Dendritic cell treated with granulocyte-macrophage colony-stimulating factor and Interleukin-4, amounts not matched to agents 40 ng/mL and 50 ng/mL, for 4 days (primary cell): ENCODE measurements around the gene NR3C2.
"Not testable (repeated sequence)": the region's sequence is repeated elsewhere in the genome, so short reads cannot be mapped to it uniquely, and the experiment has no call there.

ENCODE experiments used
- H3K27ac Mint-ChIP-seq: one replicate; pipeline ENCODE4 v1.8.0; 2022; ENCODE audit warnings: mild to moderate bottlenecking, mixed read lengths
- H3K27me3 Mint-ChIP-seq: one replicate; pipeline ENCODE4 v1.8.0; 2022; ENCODE audit warnings: mild to moderate bottlenecking, mixed read lengths
- H3K36me3 Mint-ChIP-seq: one replicate; pipeline ENCODE4 v1.8.0; 2022; ENCODE audit warnings: low read depth, mixed read lengths
- H3K4me1 Mint-ChIP-seq: one replicate; pipeline ENCODE4 v1.8.0; 2022; ENCODE audit warnings: low read depth, mixed read lengths
- H3K4me3 Mint-ChIP-seq: one replicate; pipeline ENCODE4 v1.8.0; 2022; ENCODE audit warnings: mild to moderate bottlenecking, moderate library complexity, mixed read lengths
- H3K9me3 Mint-ChIP-seq: one replicate; pipeline ENCODE4 v1.8.0; 2022; ENCODE audit warnings: mixed read lengths
- intact Hi-C: fragments of 100-400 bp; cut with micrococcal nuclease; formaldehyde crosslinking; loops from one replicate; pipeline ENCODE4 v1.15.0; 2022

NR3C2 gene

GRCh38 chr4:148214529-148215166 lies 227.6 kb downstream of the NR3C2 start:
- Mint-ChIP-seq H3K9me3 (no peaks in the 10 kb centered on the region), H3K4me3 (no peak overlapping the region), H3K36me3 (no peaks in the 10 kb centered on the region), H3K4me1 (peaks cover 7% of the 10 kb centered on the region), H3K27ac (no peak overlapping the region), H3K27me3 (no peaks in the 10 kb centered on the region)
- intact Hi-C loops: no loop called here

- Mint-ChIP-seq H3K27ac (no peak overlapping the region), H3K36me3 (no peaks in the 10 kb centered on the region), H3K27me3 (no peaks in the 10 kb centered on the region), H3K9me3 (no peaks in the 10 kb centered on the region), H3K4me3 (no peak overlapping the region), H3K4me1 (no peaks in the 10 kb centered on the region)
- intact Hi-C loops: no loop called here
Measured at GRCh38 chr4:148211533-148211932, 230.7 kb downstream of the NR3C2 start.

- no peak overlapping the region for H3K4me3 Mint-ChIP-seq
- no peak overlapping the region for H3K27ac Mint-ChIP-seq
Measured at GRCh38 chr4:148210661-148211060, 231.6 kb downstream of the NR3C2 start.

GRCh38 chr4:148207068-148207467 lies 235.1 kb downstream of the NR3C2 start:
- H3K4me3 Mint-ChIP-seq: no peak overlapping the region
- H3K9me3 Mint-ChIP-seq: no peaks in the 10 kb centered on the region
- intact Hi-C loops: no loop called here
- no peaks in the 10 kb centered on the region for H3K4me1 Mint-ChIP-seq
- H3K27me3 Mint-ChIP-seq: peaks cover 8% of the 10 kb centered on the region
- H3K36me3 Mint-ChIP-seq: no peaks in the 10 kb centered on the region
- H3K27ac Mint-ChIP-seq: no peak overlapping the region

More at GRCh38 chr4:148210661-148211060, 231.6 kb downstream of the NR3C2 start:
- Mint-ChIP-seq H3K27me3 (no peaks in the 10 kb centered on the region), H3K4me1 (no peaks in the 10 kb centered on the region), H3K9me3 (no peaks in the 10 kb centered on the region), H3K36me3 (no peaks in the 10 kb centered on the region)
- intact Hi-C loops: no loop called here

GRCh38 chr4:148205476-148205875 lies 236.7 kb downstream of the NR3C2 start:
- Mint-ChIP-seq H3K9me3 (no peaks in the 10 kb centered on the region), H3K27me3 (peaks cover 8% of the 10 kb centered on the region), H3K36me3 (no peaks in the 10 kb centered on the region), H3K4me1 (no peaks in the 10 kb centered on the region), H3K27ac (no peak overlapping the region), H3K4me3 (no peak overlapping the region)
- intact Hi-C loops: no loop called here

GRCh38 chr4:148204892-148205291 lies 237.3 kb downstream of the NR3C2 start:
- Mint-ChIP-seq H3K36me3 (no peaks in the 10 kb centered on the region), H3K4me3 (no peak overlapping the region), H3K27me3 (peaks cover 8% of the 10 kb centered on the region), H3K27ac (no peak overlapping the region), H3K4me1 (no peaks in the 10 kb centered on the region), H3K9me3 (no peaks in the 10 kb centered on the region)
- intact Hi-C loops: no loop called here

- peaks cover 8% of the 10 kb centered on the region for H3K27me3 Mint-ChIP-seq
- no peaks in the 10 kb centered on the region for H3K36me3 Mint-ChIP-seq
- no peak overlapping the region for H3K27ac Mint-ChIP-seq
- H3K4me3 Mint-ChIP-seq: no peak overlapping the region
- H3K9me3 Mint-ChIP-seq: no peaks in the 10 kb centered on the region
- no peaks in the 10 kb centered on the region for H3K4me1 Mint-ChIP-seq
- intact Hi-C loops: no loop called here
Measured at GRCh38 chr4:148204171-148204570, 238.0 kb downstream of the NR3C2 start.

- no peaks in the 10 kb centered on the region for H3K4me1 Mint-ChIP-seq
- H3K27me3 Mint-ChIP-seq: peaks cover 8% of the 10 kb centered on the region
- intact Hi-C loops: no loop called here
- no peaks in the 10 kb centered on the region for H3K9me3 Mint-ChIP-seq
- no peak overlapping the region for H3K27ac Mint-ChIP-seq
- H3K4me3 Mint-ChIP-seq: no peak overlapping the region
- no peaks in the 10 kb centered on the region for H3K36me3 Mint-ChIP-seq
Measured at GRCh38 chr4:148203056-148203898, 238.9 kb downstream of the NR3C2 start.

GRCh38 chr4:148200960-148201359 lies 241.3 kb downstream of the NR3C2 start:
- H3K27me3 Mint-ChIP-seq: peaks cover 8% of the 10 kb centered on the region
- no peak overlapping the region for H3K4me3 Mint-ChIP-seq
- no peak overlapping the region for H3K27ac Mint-ChIP-seq
- H3K4me1 Mint-ChIP-seq: no peaks in the 10 kb centered on the region
- no peaks in the 10 kb centered on the region for H3K36me3 Mint-ChIP-seq
- intact Hi-C loops: no loop called here
- H3K9me3 Mint-ChIP-seq: no peaks in the 10 kb centered on the region

- no peaks in the 10 kb centered on the region for H3K4me1 Mint-ChIP-seq
- H3K27ac Mint-ChIP-seq: no peak overlapping the region
- H3K36me3 Mint-ChIP-seq: no peaks in the 10 kb centered on the region
- H3K27me3 Mint-ChIP-seq: no peaks in the 10 kb centered on the region
- H3K9me3 Mint-ChIP-seq: no peaks in the 10 kb centered on the region
- intact Hi-C loops: no loop called here
- H3K4me3 Mint-ChIP-seq: no peak overlapping the region
Measured at GRCh38 chr4:148196164-148196563, 246.1 kb downstream of the NR3C2 start.

- Mint-ChIP-seq H3K27me3 (no peaks in the 10 kb centered on the region), H3K4me3 (no peak overlapping the region), H3K4me1 (no peaks in the 10 kb centered on the region), H3K9me3 (no peaks in the 10 kb centered on the region), H3K36me3 (no peaks in the 10 kb centered on the region), H3K27ac (no peak overlapping the region)
- intact Hi-C loops: no loop called here
Measured at GRCh38 chr4:148192526-148192925, 249.7 kb downstream of the NR3C2 start.

- intact Hi-C loops, H3K4me1 Mint-ChIP-seq, H3K27me3 Mint-ChIP-seq, H3K27ac Mint-ChIP-seq, H3K4me3 Mint-ChIP-seq, H3K36me3 Mint-ChIP-seq, H3K9me3 Mint-ChIP-seq: not testable (repeated sequence)
Measured at GRCh38 chr4:148187454-148188222, 254.6 kb downstream of the NR3C2 start.

- no peaks in the 10 kb centered on the region for H3K4me1 Mint-ChIP-seq
- H3K27me3 Mint-ChIP-seq: no peaks in the 10 kb centered on the region
Measured at GRCh38 chr4:148184922-148185321, 257.3 kb downstream of the NR3C2 start.

GRCh38 chr4:148182230-148182911 lies 259.8 kb downstream of the NR3C2 start:
- no peaks in the 10 kb centered on the region for H3K36me3 Mint-ChIP-seq
- no peaks in the 10 kb centered on the region for H3K27me3 Mint-ChIP-seq
- no peak overlapping the region for H3K4me3 Mint-ChIP-seq
- H3K27ac Mint-ChIP-seq: no peak overlapping the region
- intact Hi-C loops: no loop called here
- H3K4me1 Mint-ChIP-seq: no peaks in the 10 kb centered on the region
- H3K9me3 Mint-ChIP-seq: no peaks in the 10 kb centered on the region

More at GRCh38 chr4:148184922-148185321, 257.3 kb downstream of the NR3C2 start:
- Mint-ChIP-seq H3K4me3 (no peak overlapping the region), H3K36me3 (no peaks in the 10 kb centered on the region), H3K27ac (no peak overlapping the region), H3K9me3 (no peaks in the 10 kb centered on the region)
- intact Hi-C loops: no loop called here
